ENCODE measurements around the gene MCC.

MCC gene

DNA sequence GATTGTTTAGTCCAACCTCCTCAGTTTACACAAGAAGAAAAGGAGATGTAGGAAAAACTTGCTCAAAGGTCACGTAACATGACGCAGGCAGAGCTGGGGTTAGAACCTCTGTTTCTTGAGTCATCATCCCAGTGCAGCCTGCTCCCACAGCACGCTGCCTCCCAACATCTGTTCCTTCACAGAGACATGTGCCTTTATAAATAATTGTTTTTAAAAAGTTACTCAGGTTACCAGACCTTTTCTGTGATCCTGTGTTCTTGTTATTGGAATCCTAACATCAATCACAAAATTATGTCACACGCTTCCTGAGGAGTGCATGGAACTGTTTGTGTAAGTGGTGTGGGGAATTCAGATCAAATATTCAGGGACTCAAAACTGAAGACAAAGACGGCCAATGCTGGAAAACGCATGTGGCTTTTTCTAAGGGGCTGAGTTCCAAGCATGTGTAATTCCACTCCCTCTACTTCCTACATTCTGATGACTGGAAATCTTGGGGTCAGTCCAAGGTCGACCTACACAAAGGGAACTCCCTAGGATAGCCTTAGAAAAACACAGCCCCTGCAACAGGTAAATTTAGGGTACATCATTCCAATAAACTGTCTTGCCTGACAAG, 237.8 kb downstream of the MCC start:
- no peak for DNase-seq

DNA sequence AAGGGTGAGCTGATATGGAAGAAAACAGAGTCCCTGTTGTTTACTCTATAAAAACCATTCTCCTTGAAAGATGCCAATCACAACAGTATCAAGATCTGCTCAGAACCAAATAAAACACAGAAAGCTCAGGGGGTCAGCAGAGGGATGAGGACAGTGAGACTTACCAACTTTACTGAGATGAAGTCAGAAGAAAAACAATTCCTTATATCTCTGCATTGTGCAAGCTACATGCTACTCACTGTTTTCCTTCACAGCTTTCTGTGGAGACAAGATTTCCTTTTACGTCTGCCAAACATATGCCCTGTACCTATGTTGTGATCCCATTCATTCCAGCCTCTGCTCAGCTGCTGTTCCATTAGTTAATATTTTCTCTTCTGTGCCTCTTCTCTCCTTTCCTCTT, 239.0 kb downstream of the MCC start:
- DNase-seq, result no peak

DNA sequence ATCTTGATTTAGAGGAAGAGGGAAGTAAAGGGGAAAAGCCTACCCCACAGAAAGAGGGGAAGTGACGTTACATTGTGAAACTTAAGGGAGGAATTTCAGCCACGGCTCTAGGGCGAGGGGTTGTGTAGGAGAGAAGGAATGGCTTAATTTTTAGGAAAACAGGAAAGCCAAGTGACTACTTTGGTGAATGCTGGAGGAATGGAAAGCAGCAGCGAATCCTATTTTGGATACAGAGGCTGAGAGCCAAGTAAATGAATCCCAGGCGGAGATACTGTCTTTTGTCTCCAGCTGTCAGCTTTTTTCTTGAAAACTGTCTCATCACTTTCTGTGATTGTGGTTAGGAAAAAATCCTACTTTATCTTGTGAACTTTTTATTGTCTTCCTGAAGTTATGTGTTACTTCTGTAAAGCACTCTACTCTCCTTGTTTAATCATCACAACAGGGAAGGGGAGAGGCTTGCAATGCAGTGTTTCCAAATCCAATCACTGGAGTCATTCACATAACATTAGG, 241.8 kb downstream of the MCC start:
- no peak for DNase-seq

DNA sequence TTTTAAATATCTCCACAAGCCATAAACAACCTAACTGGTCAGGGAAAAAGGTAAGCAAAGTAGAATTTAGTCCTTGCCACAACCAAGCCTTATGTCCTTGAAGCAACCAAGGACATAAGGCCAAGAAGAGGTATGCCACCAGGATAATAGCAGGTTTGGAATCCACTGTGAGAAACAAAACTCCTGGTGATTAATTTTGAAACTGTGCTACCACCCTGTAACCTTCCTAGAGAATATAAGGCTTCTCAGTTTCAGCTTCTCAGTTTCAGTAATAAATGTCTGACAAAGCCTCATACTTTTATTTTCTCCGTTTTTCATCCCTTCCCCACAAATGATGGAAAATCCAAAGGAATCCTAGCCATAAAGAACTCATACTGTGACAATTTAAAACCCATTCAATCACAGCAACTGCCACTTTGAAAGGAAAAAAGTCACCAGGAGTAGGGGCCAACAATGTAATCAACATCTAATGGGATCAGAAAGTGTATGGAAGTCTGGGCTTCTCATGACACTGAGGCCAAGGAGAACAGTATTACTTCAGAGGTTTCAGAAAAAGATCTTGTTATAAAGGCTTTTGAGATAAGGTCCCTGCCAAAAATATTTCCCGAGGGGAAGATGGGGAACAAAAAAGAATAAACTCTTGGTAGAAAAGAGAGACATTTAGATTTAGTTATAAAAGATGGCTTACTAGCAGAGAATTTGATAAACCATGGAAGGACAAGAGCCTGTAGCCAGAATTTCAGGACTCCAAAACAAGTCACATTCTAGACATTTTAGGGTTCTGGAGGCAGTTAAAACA, 242.6 kb downstream of the MCC start:
- DNase-seq, result no peak

DNA sequence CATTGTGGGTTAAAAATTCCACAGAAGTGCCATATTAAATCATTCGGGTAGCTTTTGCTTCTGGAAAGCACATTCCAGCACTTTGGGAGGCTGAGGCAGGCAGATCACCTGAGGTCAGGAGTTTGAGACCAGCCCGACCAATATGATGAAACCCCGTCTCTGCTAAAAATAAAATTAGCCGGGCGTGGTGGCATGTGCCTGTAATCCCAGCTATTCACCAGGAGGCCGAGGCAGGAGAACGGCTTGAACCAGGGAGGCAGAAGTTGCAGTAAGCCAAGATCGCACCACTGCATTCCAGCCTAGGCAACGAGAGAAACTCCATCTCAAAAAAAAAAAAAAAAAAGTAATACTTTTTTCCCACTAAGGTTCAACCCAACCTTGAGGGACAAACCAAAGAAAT, 243.3 kb downstream of the MCC start:
- no peak for DNase-seq

DNA sequence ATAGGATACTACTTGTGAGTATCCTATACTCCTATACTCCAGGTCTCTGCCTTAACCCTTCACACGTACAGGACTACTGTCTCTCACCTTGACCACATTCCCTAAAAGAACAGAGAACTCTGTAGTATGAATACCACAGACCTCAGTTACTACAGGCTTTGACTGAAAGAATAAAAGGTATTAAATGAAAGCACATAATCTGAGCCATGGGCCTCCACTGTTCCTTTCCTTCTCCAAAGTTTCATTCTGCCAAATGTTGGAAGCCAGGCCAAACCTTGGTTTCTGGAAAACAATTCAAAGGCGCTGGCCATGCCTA, 244.9 kb downstream of the MCC start:
- DNase-seq, result no peak

DNA sequence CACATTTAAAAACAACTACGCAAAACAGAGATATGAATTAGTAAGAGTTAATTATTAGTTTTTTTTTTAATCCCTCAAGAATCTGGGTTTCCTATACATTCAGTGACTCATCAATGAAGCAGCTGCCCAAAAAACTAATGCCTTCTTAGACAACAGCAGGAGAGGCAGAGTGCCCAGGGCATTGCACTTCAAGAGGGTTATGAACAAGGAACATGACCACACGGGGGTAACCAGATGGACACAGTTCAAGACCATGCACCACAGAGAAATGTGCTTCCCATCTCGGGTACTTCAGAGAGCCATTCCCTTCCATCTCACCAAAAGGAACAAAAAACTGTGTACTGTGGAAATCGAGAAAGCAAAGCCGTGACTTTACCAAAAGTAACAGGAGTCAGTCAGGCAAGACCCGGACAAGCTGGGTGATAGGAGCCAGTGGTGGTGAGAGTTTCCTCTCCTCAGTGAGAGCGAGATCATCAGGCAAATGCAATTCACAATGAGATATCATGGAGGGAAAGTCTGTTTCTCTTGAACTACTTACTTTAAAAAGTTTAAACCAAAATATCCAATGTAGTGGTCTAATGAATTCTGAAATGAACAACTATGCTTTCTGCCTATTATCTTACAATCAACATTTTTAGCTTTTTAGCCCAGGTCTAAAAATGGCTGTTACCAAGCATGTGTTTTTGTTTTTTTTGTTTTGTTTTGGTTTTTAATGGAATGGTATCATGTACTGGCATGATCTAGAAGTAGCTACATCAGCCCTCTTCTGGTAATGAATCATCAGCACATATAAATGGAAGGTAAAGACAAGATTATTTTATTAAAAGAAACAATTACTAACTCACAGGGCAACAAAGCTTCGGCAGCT, 245.5 kb downstream of the MCC start:
- DNase-seq, result no peak

DNA sequence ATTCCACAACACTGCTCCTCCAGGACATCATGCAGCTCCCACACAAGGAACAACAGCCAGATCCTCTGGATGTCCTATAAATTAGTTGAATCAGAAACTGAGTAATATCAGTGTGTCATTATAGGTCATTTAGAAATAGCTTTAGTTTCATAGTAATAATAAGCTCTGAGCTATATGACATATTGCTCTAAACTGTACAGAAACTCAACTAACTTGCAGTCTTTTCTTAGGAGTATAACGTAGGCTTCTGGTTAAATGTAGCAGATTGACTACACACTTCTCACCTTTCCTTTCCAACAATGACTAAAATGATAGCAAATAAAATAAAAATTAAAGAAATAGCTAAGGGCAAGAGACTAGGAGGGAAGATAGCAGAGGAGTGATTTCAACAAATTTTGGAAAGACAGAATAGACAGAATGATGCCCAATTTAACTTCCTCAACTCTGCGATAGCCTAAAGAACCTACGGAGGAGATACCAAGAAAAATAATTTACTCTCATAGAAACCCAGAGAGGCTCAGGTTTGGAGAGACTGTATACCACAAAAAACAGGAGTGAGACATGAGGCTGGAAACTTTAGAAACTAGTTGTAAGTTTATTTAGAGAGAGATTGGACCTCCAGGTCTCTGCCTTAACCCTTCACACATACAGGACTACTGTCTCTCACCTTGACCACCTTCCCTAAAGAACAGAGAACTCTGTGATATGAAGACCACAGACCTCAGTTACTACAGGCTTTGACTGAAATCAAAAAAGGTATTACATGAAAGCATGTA, 247.1 kb downstream of the MCC start:
- DNase-seq, result no peak

DNA sequence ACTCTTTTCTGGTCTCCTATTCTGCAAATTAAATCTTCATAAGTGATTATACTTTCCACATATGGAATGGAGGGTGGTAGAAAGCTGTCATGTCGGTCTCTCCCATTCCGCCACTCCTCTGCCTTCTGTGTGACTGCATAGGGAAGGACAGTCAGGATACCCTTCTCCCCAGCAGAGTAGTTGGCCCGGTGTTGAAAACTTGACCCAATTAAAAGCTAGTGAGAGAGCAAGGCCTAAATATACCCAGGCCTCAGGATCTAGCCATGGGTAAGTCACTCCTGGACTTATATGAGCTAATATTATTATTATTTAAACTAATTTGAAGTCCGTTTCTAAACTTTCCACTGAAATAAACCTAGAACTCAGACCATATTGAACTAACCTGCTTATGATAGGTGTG, 248.2 kb downstream of the MCC start:
- DNase-seq, result no peak

DNA sequence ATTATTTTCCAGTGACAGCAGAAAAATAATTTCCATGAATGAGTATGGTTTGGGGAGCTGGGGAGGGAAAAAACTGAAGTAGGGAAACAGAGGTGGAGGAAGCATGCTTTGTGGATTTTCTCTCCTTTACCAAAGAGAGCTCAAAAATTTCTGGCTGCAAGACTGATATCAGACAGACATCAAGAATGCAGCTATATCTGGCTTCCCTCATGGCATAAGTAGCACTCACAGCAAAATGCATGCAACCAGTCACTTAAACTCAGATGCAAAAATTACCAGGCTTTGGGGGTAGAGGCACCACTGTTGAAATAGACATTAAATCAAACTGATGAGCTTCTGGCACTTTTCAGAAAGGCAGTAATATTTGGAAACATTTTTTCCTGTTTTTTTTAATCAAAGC, 250.4 kb downstream of the MCC start:
- no peak for DNase-seq

DNA sequence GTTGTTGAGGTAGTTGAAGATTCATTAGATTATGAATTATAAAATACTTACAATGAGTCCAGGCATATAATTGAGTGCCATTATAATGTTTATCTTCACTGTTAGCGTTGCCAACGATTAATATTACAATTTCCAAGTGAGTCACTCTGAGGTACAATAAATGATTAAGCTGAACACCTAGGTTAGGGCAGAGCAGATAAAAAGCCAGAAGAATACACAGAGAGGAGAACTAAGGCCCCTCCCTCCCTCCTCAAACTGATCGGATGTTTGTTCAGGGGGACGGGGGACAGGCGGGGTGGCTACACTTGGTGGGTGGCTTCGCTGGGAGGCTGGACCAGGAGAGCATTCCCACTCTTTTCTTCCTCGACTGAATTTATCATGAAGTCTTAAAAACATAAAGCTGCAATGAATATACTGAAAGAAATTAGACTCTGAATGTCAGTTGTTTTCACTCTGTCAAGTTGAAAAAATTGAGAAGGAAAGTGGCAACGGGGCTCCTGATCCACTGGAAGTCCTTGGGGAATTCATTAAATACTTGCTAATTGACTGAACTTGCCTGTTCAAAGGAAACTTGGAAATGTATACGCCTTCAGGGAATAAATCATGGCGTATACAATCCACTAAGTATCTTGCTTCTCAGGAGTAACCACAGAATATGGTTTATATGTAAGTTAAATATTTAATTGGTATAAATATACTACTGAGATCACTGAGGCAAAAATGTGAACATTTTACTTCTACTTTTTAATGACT, 251.5 kb downstream of the MCC start:
- no peak for DNase-seq

DNA sequence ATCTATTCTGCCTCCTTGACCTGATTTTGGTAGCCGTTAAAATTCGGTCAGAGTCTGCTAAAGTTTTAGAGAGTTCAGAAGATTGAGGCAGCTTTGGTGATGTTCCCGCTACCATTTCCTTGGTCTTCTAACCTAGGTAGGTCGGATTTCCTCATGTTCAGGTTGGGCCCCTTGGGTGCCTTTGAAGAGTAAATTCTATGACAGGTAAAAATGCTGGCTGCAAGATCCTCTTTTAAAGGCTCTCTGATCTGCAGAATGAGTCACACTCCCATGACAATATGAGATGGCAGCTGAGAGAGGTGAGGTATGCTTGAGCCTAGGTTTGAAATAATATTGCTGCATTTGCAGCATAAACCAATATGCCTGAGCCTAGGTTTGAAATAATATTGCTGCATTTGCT, 252.4 kb downstream of the MCC start:
- no peak for DNase-seq

DNA sequence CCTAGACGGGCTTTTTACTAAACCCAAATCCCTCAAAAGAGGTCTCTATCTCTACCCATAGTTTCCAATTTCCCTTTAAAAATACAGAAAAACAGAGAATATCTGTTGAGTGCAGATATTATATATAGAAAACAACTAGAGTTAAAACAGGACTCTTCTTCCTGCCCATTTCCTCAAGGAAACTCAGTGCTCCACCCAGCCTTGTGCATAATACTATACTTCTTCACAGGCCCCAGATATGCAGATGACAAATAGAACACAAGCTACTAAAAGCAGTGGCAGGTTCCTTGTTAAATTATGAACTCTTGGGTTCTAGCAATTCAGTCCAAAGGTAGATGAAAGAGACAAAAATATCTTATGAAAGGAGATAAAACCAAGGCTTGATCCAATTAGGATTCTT, 253.7 kb downstream of the MCC start:
- no peak for DNase-seq

DNA sequence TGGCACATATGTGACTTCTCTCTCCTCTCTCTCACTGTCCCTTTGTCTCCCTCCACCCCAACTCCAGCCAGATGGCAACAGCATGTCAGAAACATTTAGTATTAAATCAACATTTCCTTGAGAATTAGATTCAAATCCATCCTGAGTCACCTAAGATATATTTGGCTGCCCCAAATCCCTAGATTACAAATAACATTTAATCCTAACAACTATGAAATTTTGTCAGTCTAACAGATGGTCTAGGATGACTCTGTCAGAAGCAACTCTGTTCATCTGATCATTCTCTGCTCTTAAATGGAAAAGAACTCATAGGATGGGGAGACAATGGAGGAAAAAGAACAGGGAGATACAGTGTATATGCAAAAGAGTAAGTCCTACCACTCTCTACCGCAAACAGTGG, 254.6 kb downstream of the MCC start:
- no peak for DNase-seq

DNA sequence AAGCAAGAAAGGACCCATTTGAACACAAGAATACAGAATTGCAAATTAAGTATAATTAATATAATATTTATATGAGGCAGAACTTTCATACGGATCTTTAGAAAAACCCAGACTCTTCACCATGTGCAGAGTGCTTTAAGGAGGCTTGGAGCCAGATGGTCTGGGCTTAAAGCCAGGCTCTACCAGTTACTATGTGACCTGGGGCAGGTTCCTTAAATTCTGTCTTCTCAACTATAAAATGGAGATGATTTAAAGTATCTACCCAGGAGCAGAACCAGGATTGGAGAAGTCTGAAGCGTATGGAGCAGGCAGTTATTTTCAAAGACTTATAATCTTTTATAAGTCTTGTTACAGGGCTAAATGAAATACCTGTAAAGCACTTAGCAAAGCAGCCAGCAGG, 255.6 kb downstream of the MCC start:
- peak in 2 of 56 donors; percentile 1 to 11 for DNase-seq

DNA sequence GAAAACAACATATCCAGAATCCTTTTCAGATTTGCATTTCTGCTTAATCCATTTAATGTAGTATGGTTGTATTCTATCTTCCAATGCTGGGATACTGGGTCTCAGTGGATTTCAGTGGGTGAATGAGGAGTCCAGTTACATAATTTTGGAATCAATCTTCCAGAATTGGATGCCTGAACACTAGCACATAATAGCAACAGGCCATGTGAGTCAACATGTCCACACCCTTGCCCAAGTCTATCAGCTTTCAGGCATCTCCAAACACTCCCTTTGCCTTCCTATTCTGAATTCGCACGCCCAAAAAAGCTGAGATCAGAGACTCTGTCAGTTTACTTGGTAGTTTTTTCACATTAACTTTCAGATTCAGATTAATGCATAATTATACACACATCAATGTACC, 256.0 kb downstream of the MCC start:
- DNase-seq, result no peak

DNA sequence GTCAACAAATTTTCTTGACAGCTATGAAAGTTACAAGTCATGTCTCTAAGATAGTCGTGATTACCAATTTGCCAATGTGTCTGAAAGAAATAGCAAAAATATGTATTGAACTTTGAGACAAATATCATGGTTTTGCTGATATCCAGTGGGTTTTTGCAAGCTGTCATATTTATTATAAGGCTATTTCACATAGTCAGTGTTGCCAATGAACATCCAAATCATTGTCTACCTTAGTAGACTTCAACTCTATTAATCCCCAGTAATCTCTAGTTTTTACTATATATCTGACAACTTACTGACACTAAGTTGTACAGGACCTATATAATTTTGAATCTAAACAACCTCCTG, 256.6 kb downstream of the MCC start:
- no peak for DNase-seq

DNA sequence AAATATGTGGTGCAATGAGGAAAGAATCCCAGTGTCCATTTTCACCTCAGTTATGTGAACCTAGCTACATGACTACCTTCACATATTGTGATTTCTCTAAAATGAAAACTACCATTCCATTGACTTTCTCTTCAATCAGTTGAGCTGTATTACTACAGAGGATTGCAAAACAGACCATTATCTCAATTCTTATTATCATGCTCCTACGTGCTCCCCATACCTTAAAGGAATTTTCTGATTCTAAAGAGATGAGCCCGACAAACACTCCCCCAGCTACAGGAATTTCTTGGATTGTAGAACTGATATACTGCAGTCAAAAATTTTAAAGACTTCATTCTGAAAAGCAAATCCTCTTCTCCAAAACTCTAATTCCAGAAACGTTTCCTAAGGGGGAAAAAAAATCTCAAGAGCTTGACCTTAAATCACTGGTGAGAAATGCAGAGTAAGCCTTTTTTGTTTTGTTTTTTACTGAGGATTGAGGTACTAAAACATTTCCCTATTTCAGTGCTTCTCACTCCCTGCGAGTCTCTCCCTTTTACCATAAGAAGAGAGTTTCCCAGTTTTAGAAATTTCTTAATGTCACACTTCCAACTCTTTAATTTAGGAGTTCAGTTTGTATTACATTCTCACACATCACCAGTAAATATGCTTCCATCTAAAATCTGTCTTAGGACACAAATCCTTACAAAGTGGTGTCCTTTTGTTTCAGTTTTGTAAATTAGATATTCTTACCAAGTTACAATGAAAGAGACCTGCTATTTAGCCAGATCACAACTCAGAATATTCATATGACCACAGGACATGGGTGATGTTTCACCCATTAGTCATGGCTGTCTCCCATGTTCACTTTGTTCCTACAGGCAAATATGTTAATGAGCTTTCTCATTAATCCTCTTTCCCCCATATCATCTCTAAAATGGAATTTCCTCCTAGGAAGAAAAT, 257.3 kb downstream of the MCC start:
- DNase-seq, result no peak

DNA sequence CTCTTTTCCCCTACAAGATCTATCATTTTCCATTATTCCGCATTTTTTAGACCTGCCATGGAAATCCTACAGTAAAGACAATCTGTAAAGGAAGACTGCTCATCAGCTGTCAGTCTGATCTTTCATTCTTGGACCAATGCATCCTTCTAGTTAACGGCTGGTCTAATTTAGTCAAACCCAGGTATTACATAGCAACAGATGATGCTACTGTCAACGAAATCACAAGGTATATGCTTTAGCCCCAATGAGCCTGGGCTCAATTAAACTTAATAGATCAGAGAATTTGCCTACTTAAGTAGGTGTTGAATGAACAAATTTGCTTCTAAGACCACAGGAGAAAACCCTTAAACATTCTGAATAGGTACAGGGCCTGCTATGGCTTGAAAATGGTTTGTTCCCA, 260.5 kb downstream of the MCC start:
- DNase-seq, result no peak
